Fibroblast of lung (primary cell): ENCODE measurements around the gene NEK6. TPM values are rescaled to one million over a fixed set of nuclear protein-coding genes. Genes with fewer than 3 reads are reported as not detected.

Source experiments
- DNase-seq, 2 donors: peaks; one replicate each; pipeline versions ENCODE4 v3.0.0 to v3.0.0-alpha.2; 2010; ENCODE audit warnings: low read depth in 2 of 2
- H2AFZ ChIP-seq: 2 replicates; pipeline ENCODE4 v1.5.1; 2012; ENCODE audit warnings: low read length, control low read depth, inconsistent platforms
- H3K27ac ChIP-seq: 2 replicates; pipeline ENCODE4 v1.5.1; 2011; ENCODE audit warnings: low read length, control low read depth; ENCODE audit not compliant: insufficient read depth
- H3K27me3 ChIP-seq: 2 replicates; pipeline ENCODE4 v1.5.1; 2011; ENCODE audit warnings: mild to moderate bottlenecking, low read length; ENCODE audit not compliant: control insufficient read depth, insufficient read depth
- H3K36me3 ChIP-seq: 2 replicates; pipeline ENCODE4 v1.5.1; 2011; ENCODE audit warnings: low read length; ENCODE audit not compliant: control insufficient read depth, insufficient read depth
- H3K4me1 ChIP-seq: 2 replicates; pipeline ENCODE4 v1.5.1; 2011; ENCODE audit warnings: low read length; ENCODE audit not compliant: control insufficient read depth, insufficient read depth; ENCODE audit errors: extremely low read depth
- H3K4me2 ChIP-seq: 2 replicates; pipeline ENCODE4 v1.5.1; 2011; ENCODE audit warnings: low read length, control low read depth; ENCODE audit not compliant: insufficient read depth; ENCODE audit errors: extremely low read depth
- H3K4me3 ChIP-seq, 4 experiments: fragments of 200-600 bp in 1 of 4; sonication (generic) in 1 of 4; replicated peaks in 1 of 4; 2 replicates each; pipeline ENCODE4 v1.5.1; 2011 to 2016; ENCODE audit warnings: low read length in 4 of 4, low read depth in 3 of 4, mild to moderate bottlenecking in 3 of 4, control low read depth in 2 of 4, inconsistent platforms in 1 of 4, mixed read lengths in 1 of 4; ENCODE audit not compliant: insufficient read depth in 1 of 4; ENCODE audit errors: control extremely low read depth in 1 of 4
- H3K79me2 ChIP-seq: 2 replicates; pipeline ENCODE4 v1.5.1; 2012; ENCODE audit warnings: mild to moderate bottlenecking, low read length, inconsistent platforms; ENCODE audit not compliant: control insufficient read depth, insufficient read depth
- H3K9ac ChIP-seq: 2 replicates; pipeline ENCODE4 v1.5.1; 2011; ENCODE audit warnings: mild to moderate bottlenecking, low read length, control low read depth; ENCODE audit not compliant: insufficient read depth
- H3K9me3 ChIP-seq: 2 replicates; pipeline ENCODE4 v1.5.1; 2012; ENCODE audit warnings: low read depth, low read length; ENCODE audit not compliant: control insufficient read depth, insufficient read depth
- H4K20me1 ChIP-seq: 2 replicates; pipeline ENCODE4 v1.5.1; 2011; ENCODE audit warnings: low read length; ENCODE audit not compliant: control insufficient read depth, insufficient read depth; ENCODE audit errors: extremely low read depth
- EZH2 ChIP-seq: IDR thresholded peaks from 2 replicates; pipeline ENCODE4 v1.5.1; 2012; ENCODE audit warnings: low read length, control low read depth, mild to moderate bottlenecking; ENCODE audit errors: missing control alignments
- polyA plus RNA-seq, 2 donors: library from polyadenylated mRNA; depleted of rRNA in 1 of 2; stranded (reverse) in 1 of 2; unstranded in 1 of 2; fragments of >200 nt; gene quantifications; 2 replicates each; pipeline ENCODE4 v1.2.1, GENCODE V29; 2011 to 2012; ENCODE audit warnings: missing spikeins in 1 of 2
- total RNA-seq: library from RNA; depleted of rRNA; stranded (reverse); fragments of >200 nt; gene quantifications from 2 replicates; pipeline ENCODE4 v1.2.1, GENCODE V29; 2014
- TF ChIP-seq, protein P1 (sequence below), 2 donors: IDR thresholded peaks in 1 of 2; conservative IDR thresholded peaks in 1 of 2; 1 replicate in 1 of 2; 2 replicates in 1 of 2; pipeline ENCODE4 v1.5.1; 2011 to 2012; ENCODE audit warnings: low read length in 2 of 2, control low read depth in 1 of 2, inconsistent platforms in 1 of 2, low read depth in 1 of 2, mild to moderate bottlenecking in 1 of 2

Gene NEK6
- total and polyA plus RNA-seq, 2 donors (not counting 1 experiment from before 2014, with no cell fraction given), result 71.2 to 71.4 TPM

DNA sequence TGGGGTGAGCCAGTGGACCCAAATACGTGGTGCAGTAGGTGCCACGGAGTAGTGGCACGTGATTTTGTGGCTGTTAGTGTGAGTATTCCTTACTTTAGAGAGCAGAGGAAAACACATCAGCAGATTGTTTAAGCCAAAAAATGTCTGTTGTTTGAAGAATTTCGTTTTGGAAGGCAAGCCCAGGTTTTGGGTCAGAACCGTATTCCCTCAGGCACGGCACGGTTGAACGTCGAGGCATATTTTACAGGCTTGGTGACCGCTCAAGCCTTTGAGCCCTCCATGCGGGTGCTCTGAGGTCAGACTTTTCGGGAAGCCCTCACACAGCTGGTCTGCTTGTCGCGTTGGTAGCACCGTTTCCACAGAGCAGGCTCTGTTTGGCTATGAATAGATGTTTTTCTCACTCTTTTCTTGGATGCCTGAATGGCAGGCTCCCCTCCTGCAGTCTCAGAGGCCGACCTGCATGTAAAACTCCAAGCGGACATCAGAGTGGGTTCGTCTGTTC, 27.2 kb downstream of the NEK6 start:
- H2AFZ ChIP-seq, result no peak overlapping the region
- H4K20me1 ChIP-seq, result no peaks in the 10 kb centered on the region
- TF ChIP-seq, protein P1, sequence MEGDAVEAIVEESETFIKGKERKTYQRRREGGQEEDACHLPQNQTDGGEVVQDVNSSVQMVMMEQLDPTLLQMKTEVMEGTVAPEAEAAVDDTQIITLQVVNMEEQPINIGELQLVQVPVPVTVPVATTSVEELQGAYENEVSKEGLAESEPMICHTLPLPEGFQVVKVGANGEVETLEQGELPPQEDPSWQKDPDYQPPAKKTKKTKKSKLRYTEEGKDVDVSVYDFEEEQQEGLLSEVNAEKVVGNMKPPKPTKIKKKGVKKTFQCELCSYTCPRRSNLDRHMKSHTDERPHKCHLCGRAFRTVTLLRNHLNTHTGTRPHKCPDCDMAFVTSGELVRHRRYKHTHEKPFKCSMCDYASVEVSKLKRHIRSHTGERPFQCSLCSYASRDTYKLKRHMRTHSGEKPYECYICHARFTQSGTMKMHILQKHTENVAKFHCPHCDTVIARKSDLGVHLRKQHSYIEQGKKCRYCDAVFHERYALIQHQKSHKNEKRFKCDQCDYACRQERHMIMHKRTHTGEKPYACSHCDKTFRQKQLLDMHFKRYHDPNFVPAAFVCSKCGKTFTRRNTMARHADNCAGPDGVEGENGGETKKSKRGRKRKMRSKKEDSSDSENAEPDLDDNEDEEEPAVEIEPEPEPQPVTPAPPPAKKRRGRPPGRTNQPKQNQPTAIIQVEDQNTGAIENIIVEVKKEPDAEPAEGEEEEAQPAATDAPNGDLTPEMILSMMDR (conservative IDR thresholded peaks at IDR 0.05 in 1 of 2, IDR thresholded peaks at IDR 0.05 in 1 of 2; ENCODE audit: low read depth in 1 of 2, low read length in 2 of 2), result no peak
- TF ChIP-seq EZH2, result no peak
- H3K9ac ChIP-seq, result peak overlapping the region; percentile 51
- H3K36me3 ChIP-seq, result peaks cover 3% of the 10 kb centered on the region
- peak; percentile 55 to 83 for DNase-seq
- H3K27me3 ChIP-seq, result no peaks in the 10 kb centered on the region
- H3K4me1 ChIP-seq, result peaks cover 58% of the 10 kb centered on the region
- H3K27ac ChIP-seq, result peak overlapping the region; percentile 94
- H3K79me2 ChIP-seq, result peaks cover 84% of the 10 kb centered on the region
- H3K4me2 ChIP-seq, result peak overlapping the region; percentile 21
- H3K4me3 ChIP-seq, result no peak overlapping the region
- H3K9me3 ChIP-seq, result no peaks in the 10 kb centered on the region

DNA sequence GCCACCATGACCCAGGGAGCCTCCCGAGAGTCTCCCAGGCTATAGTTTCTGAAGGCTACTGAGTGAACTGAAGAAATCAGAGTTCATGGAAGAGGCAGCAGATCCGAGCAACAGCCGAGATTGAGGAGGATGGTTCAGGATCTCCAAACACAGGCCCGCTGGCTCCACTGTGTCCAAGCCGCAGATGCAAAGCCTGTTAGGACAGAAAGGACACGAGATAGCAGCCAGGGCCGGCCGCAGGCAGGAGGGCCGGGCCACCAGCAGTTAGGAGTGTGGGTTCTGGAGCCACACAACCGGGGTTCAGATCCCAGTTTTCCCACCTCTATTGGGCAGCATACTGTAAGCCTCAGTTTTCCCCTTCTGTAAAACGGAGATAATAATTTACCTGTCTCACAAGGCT, 27.7 kb downstream of the NEK6 start:
- Histone ChIP-seq H3K79me2 (peaks cover 84% of the 10 kb centered on the region), H3K4me2 (peak overlapping the region; percentile 42), H3K27ac (peak overlapping the region; percentile 94), H2AFZ (no peak overlapping the region), H3K4me3 (no peak overlapping the region), H3K36me3 (peaks cover 3% of the 10 kb centered on the region), H3K9ac (peak overlapping the region; percentile 51), H4K20me1 (no peaks in the 10 kb centered on the region), H3K9me3 (no peaks in the 10 kb centered on the region), H3K27me3 (no peaks in the 10 kb centered on the region), H3K4me1 (peaks cover 59% of the 10 kb centered on the region)
- TF ChIP-seq, protein P1 (conservative IDR thresholded peaks at IDR 0.05 in 1 of 2, IDR thresholded peaks at IDR 0.05 in 1 of 2; ENCODE audit: low read depth in 1 of 2, low read length in 2 of 2), result no peak
- no peak for TF ChIP-seq EZH2
- DNase-seq, result no peak

DNA sequence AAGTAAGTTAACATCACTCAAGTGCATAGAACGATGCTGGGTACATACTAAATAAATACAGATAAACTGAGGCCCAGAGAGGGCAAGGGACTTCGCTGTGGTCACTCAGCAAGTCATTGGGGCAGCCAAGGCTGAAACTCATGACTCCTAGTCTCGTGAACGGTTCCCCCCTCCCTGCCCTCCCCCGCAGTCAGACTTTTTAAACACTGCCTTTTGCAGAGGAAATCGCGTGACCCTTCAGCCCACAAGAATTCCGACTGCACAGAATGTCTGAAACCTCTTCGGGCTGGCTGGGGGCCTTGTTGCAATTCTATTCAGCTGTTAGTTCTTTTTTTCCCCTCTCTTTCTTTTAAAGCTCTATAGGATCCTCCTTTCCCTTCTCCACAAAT, 28.1 kb downstream of the NEK6 start:
- peak overlapping the region; percentile 51 for H3K9ac ChIP-seq
- peaks cover 59% of the 10 kb centered on the region for H3K4me1 ChIP-seq
- peaks cover 84% of the 10 kb centered on the region for H3K79me2 ChIP-seq
- H3K9me3 ChIP-seq, result no peaks in the 10 kb centered on the region
- no peak overlapping the region for H3K4me3 ChIP-seq
- peak; percentile 98 to 99 for DNase-seq
- no peak overlapping the region for H2AFZ ChIP-seq
- TF ChIP-seq EZH2, result no peak
- TF ChIP-seq, protein P1 (conservative IDR thresholded peaks at IDR 0.05 in 1 of 2, IDR thresholded peaks at IDR 0.05 in 1 of 2; ENCODE audit: low read depth in 1 of 2, low read length in 2 of 2), result no peak
- H3K4me2 ChIP-seq, result peak overlapping the region; percentile 51
- H3K27ac ChIP-seq, result peak overlapping the region; percentile 94
- H3K36me3 ChIP-seq, result peaks cover 4% of the 10 kb centered on the region
- H3K27me3 ChIP-seq, result no peaks in the 10 kb centered on the region
- no peaks in the 10 kb centered on the region for H4K20me1 ChIP-seq
